Endothelial cell of coronary artery (primary cell): Measurements from ENCODE around the gene FLRT1. TPM values are rescaled to one million over a fixed set of nuclear protein-coding genes. Genes with fewer than 3 reads are reported as not detected.

ENCODE experiments used
- total RNA-seq: library from RNA; depleted of rRNA; stranded (reverse); fragments of >200 nt; gene quantifications from 2 replicates; pipeline ENCODE4 v1.2.3, GENCODE V29; 2014

Gene FLRT1, protein sequence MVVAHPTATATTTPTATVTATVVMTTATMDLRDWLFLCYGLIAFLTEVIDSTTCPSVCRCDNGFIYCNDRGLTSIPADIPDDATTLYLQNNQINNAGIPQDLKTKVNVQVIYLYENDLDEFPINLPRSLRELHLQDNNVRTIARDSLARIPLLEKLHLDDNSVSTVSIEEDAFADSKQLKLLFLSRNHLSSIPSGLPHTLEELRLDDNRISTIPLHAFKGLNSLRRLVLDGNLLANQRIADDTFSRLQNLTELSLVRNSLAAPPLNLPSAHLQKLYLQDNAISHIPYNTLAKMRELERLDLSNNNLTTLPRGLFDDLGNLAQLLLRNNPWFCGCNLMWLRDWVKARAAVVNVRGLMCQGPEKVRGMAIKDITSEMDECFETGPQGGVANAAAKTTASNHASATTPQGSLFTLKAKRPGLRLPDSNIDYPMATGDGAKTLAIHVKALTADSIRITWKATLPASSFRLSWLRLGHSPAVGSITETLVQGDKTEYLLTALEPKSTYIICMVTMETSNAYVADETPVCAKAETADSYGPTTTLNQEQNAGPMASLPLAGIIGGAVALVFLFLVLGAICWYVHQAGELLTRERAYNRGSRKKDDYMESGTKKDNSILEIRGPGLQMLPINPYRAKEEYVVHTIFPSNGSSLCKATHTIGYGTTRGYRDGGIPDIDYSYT
- total RNA-seq = not detected in 2 replicates

DNA sequence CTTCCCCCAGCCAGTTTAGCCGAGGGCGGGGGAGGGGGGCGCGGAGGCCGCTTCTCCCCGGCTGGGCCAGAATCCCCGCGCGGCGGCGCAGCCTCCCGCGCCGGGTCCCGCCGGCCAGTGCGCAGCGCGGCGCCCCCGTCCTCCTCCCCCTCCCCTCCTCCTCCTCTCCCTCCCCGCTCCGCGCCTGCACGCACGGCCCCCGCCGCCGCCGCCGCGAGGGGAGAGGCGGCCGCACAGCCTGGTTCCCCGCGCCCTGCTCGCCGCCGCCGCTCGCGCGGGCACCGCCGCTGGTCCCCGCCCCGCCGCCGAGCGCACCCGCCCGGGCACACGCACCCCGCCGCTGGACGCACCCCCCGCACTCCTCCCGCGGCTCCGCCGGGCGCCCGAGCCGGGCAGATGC lies at the start of gene FLRT1:
Gene FLRT1, plus strand, starts transcription at position 356 of the 400 bp plus-strand sequence. CDS start 80,337 bp downstream, outside the sequence.

DNA sequence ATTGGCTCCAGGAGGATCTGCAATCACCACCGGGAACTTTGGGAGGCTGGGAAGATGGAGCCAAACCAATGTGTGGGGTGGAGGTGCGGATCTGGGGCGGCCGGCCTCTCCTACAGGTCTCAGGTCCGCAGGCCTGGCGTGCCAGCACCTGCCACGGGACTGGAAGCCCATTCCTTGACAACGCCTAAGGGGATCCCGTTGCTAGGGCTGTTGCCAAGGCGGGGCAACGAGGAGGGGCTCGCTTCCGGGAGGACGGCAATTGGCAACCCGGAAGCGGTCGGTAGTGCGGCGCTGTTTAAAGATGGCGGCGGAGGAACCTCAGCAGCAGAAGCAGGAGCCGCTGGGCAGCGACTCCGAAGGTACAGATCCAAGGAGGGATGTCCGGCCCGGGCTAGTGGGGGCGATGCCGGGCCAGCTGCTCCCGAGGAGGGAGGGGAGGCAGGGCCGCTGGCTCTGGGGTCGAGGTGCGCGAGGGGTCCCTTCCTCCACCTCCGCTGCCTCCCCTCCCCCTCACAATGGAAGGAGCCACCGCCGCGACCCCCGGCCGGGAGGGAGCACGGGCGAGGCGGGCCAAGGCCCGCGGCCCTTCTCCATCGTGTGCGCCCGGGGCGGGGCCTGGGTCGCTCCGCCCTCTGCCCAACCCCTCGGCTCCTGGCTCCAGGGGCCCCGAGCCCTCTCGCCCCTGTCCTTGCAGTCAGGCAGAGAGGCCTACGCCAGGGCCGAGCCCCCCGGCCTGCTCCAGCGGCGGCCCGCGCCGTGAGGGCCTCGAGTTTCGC lies 49.4 kb upstream of the FLRT1 start, which contains the start of gene OTUB1:
Gene OTUB1, plus strand, starts transcription at position 283 of the 776 bp plus-strand sequence. Its CDS starts 19 bp downstream, at position 302.

Other genes starting within 250 kb of the FLRT1 start
- gene SPINDOC, start 222.5 kb upstream of the FLRT1 start, total RNA-seq = 15.2 and 17.0 TPM in 2 replicates
- 10.2 and 12.0 TPM in 2 replicates for gene MARK2, start 196.8 kb upstream of the FLRT1 start, total RNA-seq
- 0.36 and 0.47 TPM in 2 replicates for gene RCOR2, start 118.8 kb upstream of the FLRT1 start, total RNA-seq
- 10.2 and 13.1 TPM in 2 replicates for gene NAA40, start 96.9 kb upstream of the FLRT1 start, total RNA-seq
- gene COX8A, start 61.3 kb upstream of the FLRT1 start, total RNA-seq = 240 and 309 TPM in 2 replicates
- 57.6 and 62.0 TPM in 2 replicates for gene OTUB1, start 49.5 kb upstream of the FLRT1 start, total RNA-seq
- gene MACROD1, start 130.2 kb downstream of the FLRT1 start, total RNA-seq = 32.9 and 36.7 TPM in 2 replicates
- 200 and 221 TPM in 2 replicates for gene STIP1, start 150.2 kb downstream of the FLRT1 start, total RNA-seq
- 27.2 and 55.4 TPM in 2 replicates for gene FERMT3, start 170.8 kb downstream of the FLRT1 start, total RNA-seq
- gene TRPT1, start 190.3 kb downstream of the FLRT1 start, total RNA-seq = 20.5 and 28.8 TPM in 2 replicates
- 37.2 and 49.1 TPM in 2 replicates for gene NUDT22, start 190.3 kb downstream of the FLRT1 start, total RNA-seq
- 10.6 and 15.0 TPM in 2 replicates for gene DNAJC4, start 194.6 kb downstream of the FLRT1 start, total RNA-seq
- 10.8 and 18.4 TPM in 2 replicates for gene VEGFB, start 198.7 kb downstream of the FLRT1 start, total RNA-seq
- gene FKBP2, start 205.2 kb downstream of the FLRT1 start, total RNA-seq = 60.1 and 63.5 TPM in 2 replicates
- gene PPP1R14B, start 211.0 kb downstream of the FLRT1 start, total RNA-seq = 285 and 313 TPM in 2 replicates
- gene PLCB3, start 215.6 kb downstream of the FLRT1 start, total RNA-seq = 65.0 and 68.5 TPM in 2 replicates
- gene BAD, start 248.7 kb downstream of the FLRT1 start, total RNA-seq = 58.8 and 63.4 TPM in 2 replicates
- 6.7 and 10.8 TPM in 2 replicates for gene GPR137, start 249.9 kb downstream of the FLRT1 start, total RNA-seq